Stimulated activated CD8-positive, alpha-beta memory T cell treated with anti-CD3 and anti-CD28 coated beads, Interleukin-2, amount 100 ng/mL, for 1 hour (primary cell): ENCODE measurements around the gene NAA15.
"Not testable (repeated sequence)": the region's sequence is repeated elsewhere in the genome, so short reads cannot be mapped to it uniquely, and the experiment has no call there.

Experiments used
- DNase-seq, 2 donors: peaks; one replicate each; pipeline ENCODE4 v3.0.0-alpha.2; 2020; ENCODE audit warnings: low read depth in 2 of 2

The NAA15 gene

DNA sequence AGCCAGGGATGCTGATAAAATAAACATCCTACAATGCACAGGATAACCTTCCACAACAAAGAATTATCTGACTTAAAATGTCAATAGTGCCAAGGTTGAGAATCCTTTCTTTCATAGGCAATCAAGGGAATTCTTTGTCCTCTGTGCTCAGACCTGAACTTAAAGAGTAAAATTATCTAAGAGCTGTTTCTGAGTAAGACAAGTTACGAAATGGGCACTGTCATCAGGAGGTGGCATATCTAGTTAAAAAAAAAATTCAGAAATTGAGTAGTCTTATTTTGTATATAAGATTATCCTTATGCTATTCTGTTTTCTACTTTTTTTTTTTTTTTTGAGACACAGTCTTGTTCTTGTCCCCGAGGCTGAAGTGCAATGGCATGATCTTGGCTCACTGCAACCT lies 149.3 kb downstream of the NAA15 start:
- DNase-seq, result no peak

- no peak for DNase-seq
Observed at GRCh38 chr4:139451997-139452396, 150.7 kb downstream of the NAA15 start.

- peak in 1 of 2 donors; percentile 41 for DNase-seq
Observed at GRCh38 chr4:139453041-139453370, 151.7 kb downstream of the NAA15 start.

DNA sequence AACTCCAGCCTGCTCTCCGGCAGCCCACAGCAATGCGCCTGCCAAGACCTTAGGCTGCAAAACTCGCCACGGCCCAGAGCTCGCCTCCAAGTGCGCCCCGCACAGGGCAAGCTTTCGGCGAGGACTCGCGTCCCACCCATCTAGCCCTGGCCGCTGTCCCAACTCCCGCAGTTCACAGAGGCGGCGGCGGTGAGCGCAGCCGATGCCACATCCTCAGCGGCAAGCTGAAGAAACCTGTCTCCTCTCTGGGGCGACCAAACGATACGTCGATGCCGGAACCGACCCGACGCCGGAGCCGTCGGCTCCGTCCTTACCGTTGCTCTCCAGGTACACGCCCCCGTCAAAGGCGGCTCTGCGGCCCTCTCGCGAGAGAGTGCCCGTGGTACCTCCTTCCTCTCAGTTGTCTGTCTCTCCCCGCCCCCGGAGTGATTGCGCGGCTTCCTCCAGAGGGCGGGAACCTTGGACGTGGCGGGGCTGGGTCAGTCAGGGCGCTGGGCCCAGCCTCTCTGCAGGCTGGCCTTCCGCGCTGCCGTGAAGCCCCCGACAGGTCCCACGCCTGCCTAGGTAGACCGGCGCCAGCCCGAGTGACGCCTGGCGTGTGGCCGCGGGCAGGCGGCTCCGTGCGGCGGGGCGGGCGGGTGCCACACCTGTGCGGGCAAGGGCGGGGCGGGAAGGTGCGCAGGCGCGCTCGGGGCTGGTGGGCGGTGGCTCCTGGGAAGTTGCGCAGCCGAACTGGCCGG lies 152.2 kb downstream of the NAA15 start:
- peak; percentile 91 for DNase-seq

DNA sequence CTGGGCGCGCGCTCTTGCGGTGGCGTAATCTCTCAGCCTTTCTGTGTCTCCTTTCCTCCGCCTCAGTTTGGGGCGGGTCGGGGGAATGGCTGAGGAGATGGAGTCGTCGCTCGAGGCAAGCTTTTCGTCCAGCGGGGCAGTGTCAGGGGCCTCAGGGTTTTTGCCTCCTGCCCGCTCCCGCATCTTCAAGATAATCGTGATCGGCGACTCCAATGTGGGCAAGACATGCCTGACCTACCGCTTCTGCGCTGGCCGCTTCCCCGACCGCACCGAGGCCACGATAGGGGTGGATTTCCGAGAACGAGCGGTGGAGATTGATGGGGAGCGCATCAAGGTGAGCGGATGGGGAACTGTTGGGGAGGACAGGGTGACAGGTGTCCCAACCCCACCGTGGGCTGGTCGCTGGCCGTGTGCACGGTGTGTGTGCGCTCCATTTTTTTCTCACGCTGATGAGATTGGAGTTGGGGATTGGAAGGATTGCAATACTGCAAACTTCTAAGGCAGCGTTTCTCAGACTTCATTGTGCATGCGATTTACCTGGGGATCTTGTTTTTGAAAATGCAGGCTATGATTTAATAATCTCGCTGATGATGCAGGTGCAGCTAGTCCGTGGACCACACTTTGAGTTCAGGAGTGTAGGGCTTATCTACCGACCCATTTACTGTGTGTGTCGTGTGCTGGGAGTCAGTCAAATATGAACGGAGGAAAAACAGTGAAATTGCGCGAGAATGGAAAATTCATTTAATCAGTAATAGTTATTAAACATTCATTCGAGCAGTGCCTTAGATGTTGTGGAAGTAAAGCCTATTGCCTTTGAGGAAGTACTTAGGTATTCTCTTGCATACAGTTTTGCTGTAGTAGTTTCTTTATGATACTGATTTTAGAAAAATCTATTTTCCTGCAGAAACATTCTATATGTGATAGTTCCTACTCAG lies 153.1 kb downstream of the NAA15 start, which contains the start of gene RAB33B:
TSS of gene RAB33B (plus strand) at position 11 of the 935 bp plus-strand sequence. CDS start at position 86, 75 bp downstream.
- DNase-seq, result no peak

- DNase-seq, result no peak
Observed at GRCh38 chr4:139455126-139455538, 153.8 kb downstream of the NAA15 start.

- DNase-seq, result no peak
Observed at GRCh38 chr4:139457318-139457717, 156.0 kb downstream of the NAA15 start.

- DNase-seq, result no peak
Observed at GRCh38 chr4:139458543-139458942, 157.2 kb downstream of the NAA15 start.

DNA sequence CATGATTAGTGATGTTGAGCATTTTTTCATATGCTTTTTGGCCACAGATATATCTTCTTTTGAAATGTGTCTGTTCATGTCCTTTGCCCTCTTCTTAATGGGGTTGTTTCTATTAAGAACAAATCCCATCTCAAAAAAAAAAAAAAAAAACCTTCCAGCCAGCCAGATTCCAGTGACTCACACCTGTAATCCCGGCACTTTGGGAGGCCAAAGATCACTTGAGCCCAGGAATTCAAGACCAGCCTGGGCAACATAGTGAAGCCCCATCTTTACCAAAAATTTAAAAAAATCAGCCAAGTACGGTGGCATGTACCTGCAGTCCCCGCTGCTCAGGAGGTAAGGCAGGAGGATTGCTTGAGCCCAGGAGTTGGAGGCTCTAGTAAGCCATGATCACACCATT lies 157.7 kb downstream of the NAA15 start:
- no peak for DNase-seq

DNA sequence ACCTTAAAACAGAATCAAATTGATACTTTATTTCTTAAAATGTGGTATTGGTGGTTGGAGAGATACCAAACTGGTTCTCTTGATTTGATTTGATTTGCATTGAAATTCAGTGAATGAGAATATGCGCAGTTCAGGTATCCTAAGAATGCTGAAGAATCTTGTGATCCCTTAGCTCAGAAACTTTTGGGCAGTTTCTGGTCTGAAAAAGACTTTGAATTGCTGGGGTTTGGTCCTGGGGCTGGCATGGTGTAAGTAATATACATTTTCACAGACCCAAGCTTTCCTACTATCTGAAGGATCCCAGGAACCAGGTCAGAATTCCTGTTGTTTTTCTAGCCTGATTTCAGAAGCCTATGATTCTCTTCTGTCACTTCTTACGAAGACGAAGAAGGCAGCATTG lies 159.3 kb downstream of the NAA15 start:
- no peak for DNase-seq

DNA sequence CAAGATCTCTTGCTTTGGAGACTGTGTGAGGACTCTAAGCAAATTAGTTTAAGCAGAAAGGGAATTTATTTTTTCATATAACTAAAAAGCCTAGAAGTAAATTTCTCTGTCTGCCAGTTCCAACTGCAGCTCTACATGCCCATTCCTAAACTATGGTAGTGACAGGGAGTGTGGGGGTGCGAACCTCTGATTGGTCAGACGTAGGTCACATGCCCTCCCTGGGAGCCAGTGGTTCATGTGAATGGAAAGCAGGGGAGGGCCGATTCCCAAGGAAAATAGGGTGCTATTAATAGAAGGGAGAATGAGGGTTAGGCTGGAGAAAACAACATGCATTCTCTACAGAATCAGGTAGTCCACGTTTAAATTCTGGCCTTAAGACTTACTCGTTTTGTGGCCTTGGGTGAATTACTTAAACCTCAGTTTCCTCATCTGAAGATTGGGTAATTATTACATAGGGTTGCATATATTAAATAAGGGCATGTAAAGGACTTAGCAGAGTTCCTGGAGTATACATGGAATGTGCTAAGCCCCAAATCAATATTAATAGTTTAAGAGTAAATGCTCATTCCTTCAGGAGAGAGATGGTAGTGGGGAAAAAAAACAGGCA lies 159.8 kb downstream of the NAA15 start:
- DNase-seq, result no peak

- DNase-seq, result not testable (repeated sequence)
Observed at GRCh38 chr4:139464512-139464911, 163.2 kb downstream of the NAA15 start.

- DNase-seq, result no peak
Observed at GRCh38 chr4:139465922-139466321, 164.6 kb downstream of the NAA15 start.

- not testable (repeated sequence) for DNase-seq
Observed at GRCh38 chr4:139468756-139469155, 167.5 kb downstream of the NAA15 start.

- no peak for DNase-seq
Observed at GRCh38 chr4:139469216-139469615, 167.9 kb downstream of the NAA15 start.
